ENCODE results near the gene INPP4A. TPM values are rescaled to one million over a fixed set of nuclear protein-coding genes. Genes with fewer than 3 reads are reported as not detected.
A peak's percentile ranks its signal among the peaks of the same experiment; 100 is the strongest.

Gene INPP4A
- total and polyA plus RNA-seq, 9 of the 15 experiments (the other 6 are each of a cell fraction or from before 2014, with no cell fraction given) = 1.8 to 15.7 (median 8.3) TPM

DNA sequence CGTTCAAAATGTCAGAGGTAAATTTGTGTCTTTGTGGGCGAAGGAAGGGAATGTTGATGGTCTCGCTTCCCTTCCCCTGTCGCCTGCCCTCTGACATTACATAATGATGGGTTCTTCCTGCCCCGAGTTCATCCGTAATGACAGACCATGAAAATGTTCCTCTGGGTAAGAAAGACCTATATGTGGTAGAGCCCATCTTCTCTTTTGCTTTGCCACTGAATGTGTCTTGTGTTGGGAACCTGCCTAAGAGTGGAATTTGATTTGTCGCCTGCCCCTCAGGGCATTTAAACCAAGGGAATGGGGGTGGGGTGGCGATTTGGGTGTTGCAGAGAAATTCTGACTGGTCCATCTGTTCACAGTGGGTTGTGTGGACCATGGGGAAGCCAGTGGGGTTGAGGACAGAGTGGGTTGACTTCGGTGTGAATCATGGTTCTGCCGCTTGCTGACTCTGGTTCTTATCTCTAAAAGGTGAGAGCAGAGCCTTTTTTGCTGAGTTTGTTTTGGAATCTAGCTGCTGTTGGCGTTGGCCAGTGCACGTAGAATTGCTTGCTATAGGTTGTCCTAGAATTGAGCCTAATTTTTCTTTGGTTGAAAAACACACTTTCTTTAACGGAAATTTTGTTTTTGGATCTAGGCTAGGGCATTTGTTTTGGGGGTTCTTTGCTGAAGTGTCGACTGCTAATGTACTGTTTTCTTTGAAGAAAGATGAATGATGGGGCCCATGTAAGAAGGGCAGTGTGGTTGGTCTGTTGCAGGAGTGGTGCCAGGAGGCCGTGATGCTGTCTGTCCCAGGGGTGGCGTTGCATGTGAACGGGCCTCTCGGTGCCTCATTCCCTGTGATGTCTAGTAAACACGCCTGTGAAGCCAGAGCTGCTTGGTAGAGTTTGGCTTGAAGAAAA lies 1.3 kb downstream of the INPP4A start (continued):
- TF ChIP-seq, protein P1, sequence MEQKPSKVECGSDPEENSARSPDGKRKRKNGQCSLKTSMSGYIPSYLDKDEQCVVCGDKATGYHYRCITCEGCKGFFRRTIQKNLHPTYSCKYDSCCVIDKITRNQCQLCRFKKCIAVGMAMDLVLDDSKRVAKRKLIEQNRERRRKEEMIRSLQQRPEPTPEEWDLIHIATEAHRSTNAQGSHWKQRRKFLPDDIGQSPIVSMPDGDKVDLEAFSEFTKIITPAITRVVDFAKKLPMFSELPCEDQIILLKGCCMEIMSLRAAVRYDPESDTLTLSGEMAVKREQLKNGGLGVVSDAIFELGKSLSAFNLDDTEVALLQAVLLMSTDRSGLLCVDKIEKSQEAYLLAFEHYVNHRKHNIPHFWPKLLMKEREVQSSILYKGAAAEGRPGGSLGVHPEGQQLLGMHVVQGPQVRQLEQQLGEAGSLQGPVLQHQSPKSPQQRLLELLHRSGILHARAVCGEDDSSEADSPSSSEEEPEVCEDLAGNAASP (IDR thresholded peaks at IDR 0.05) = no peak
- TF ChIP-seq NR2F6 (CRISPR knock-in tag; IDR thresholded peaks at IDR 0.05) (no peak), RNF2 (IDR thresholded peaks at IDR 0.05) (no peak), NR2C1 (IDR thresholded peaks at IDR 0.05) (no peak), NR2C1 (tag; IDR thresholded peaks at IDR 0.05) (no peak), POLR3A (IDR thresholded peaks at IDR 0.05; ENCODE audit: borderline replicate concordance, extremely low read depth, insufficient read depth, insufficient read length) (no peak), HOXB6 (CRISPR knock-in tag; IDR thresholded peaks at IDR 0.05; ENCODE audit: borderline replicate concordance) (no peak), ZNF644 (tag; IDR thresholded peaks at IDR 0.05; ENCODE audit: low read depth) (no peak), ZNF551 (CRISPR knock-in tag; IDR thresholded peaks at IDR 0.05) (no peak), RFX5 (IDR thresholded peaks at IDR 0.05; ENCODE audit: low read depth, low read length) (no peak), SMARCA4 (IDR thresholded peaks at IDR 0.05) (peak; percentile 57), ZNF561 (CRISPR knock-in tag; conservative IDR thresholded peaks at IDR 0.05) (no peak), RBM39 (optimal IDR thresholded peaks at IDR 0.05; ENCODE audit: low read depth, low read length) (no peak)
- TF ChIP-seq, protein P2, sequence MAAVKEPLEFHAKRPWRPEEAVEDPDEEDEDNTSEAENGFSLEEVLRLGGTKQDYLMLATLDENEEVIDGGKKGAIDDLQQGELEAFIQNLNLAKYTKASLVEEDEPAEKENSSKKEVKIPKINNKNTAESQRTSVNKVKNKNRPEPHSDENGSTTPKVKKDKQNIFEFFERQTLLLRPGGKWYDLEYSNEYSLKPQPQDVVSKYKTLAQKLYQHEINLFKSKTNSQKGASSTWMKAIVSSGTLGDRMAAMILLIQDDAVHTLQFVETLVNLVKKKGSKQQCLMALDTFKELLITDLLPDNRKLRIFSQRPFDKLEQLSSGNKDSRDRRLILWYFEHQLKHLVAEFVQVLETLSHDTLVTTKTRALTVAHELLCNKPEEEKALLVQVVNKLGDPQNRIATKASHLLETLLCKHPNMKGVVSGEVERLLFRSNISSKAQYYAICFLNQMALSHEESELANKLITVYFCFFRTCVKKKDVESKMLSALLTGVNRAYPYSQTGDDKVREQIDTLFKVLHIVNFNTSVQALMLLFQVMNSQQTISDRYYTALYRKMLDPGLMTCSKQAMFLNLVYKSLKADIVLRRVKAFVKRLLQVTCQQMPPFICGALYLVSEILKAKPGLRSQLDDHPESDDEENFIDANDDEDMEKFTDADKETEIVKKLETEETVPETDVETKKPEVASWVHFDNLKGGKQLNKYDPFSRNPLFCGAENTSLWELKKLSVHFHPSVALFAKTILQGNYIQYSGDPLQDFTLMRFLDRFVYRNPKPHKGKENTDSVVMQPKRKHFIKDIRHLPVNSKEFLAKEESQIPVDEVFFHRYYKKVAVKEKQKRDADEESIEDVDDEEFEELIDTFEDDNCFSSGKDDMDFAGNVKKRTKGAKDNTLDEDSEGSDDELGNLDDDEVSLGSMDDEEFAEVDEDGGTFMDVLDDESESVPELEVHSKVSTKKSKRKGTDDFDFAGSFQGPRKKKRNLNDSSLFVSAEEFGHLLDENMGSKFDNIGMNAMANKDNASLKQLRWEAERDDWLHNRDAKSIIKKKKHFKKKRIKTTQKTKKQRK (IDR thresholded peaks at IDR 0.05; ENCODE audit: borderline replicate concordance, low read depth, low read length) = no peak
- TF ChIP-seq, protein P3, sequence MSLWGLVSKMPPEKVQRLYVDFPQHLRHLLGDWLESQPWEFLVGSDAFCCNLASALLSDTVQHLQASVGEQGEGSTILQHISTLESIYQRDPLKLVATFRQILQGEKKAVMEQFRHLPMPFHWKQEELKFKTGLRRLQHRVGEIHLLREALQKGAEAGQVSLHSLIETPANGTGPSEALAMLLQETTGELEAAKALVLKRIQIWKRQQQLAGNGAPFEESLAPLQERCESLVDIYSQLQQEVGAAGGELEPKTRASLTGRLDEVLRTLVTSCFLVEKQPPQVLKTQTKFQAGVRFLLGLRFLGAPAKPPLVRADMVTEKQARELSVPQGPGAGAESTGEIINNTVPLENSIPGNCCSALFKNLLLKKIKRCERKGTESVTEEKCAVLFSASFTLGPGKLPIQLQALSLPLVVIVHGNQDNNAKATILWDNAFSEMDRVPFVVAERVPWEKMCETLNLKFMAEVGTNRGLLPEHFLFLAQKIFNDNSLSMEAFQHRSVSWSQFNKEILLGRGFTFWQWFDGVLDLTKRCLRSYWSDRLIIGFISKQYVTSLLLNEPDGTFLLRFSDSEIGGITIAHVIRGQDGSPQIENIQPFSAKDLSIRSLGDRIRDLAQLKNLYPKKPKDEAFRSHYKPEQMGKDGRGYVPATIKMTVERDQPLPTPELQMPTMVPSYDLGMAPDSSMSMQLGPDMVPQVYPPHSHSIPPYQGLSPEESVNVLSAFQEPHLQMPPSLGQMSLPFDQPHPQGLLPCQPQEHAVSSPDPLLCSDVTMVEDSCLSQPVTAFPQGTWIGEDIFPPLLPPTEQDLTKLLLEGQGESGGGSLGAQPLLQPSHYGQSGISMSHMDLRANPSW (CRISPR knock-in tag; IDR thresholded peaks at IDR 0.05) = no peak
- TF ChIP-seq, protein P4, sequence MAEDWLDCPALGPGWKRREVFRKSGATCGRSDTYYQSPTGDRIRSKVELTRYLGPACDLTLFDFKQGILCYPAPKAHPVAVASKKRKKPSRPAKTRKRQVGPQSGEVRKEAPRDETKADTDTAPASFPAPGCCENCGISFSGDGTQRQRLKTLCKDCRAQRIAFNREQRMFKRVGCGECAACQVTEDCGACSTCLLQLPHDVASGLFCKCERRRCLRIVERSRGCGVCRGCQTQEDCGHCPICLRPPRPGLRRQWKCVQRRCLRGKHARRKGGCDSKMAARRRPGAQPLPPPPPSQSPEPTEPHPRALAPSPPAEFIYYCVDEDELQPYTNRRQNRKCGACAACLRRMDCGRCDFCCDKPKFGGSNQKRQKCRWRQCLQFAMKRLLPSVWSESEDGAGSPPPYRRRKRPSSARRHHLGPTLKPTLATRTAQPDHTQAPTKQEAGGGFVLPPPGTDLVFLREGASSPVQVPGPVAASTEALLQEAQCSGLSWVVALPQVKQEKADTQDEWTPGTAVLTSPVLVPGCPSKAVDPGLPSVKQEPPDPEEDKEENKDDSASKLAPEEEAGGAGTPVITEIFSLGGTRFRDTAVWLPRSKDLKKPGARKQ (CRISPR knock-in tag; IDR thresholded peaks at IDR 0.05) = no peak
